Measurements from ENCODE around the gene LOX.
"Not testable (repeated sequence)": the region's sequence is repeated elsewhere in the genome, so short reads cannot be mapped to it uniquely, and the experiment has no call there.

Gene LOX

DNA sequence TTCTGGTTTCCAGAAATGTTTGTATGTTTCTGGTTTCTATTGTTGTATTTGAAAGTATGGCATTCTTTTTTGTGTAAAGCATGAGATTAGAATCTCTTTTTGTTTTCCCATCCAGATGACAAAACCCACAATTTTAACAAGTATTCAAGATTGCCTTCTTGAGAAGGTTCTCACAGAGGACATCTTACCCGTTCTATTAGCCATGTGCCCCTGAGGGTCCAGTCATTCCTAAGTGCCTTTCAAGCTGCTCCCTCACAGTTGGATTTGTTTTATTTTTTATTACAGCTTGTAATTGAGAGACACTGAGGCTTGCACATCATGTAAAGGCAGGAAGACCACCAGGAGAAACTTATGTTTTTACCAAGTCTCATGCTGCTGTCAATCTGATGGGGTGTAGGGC lies 19.3 kb upstream of the LOX start:
- DNase-seq (ENCODE audit: low read depth) = no peak

- DNase-seq (ENCODE audit: low read depth) = no peak
These were observed 17.1 kb upstream of the LOX start for GRCh38 chr5:122095158-122095557.

- DNase-seq (ENCODE audit: low read depth) = not testable (repeated sequence)
These were observed 16.2 kb upstream of the LOX start for GRCh38 chr5:122094251-122094650.

DNA sequence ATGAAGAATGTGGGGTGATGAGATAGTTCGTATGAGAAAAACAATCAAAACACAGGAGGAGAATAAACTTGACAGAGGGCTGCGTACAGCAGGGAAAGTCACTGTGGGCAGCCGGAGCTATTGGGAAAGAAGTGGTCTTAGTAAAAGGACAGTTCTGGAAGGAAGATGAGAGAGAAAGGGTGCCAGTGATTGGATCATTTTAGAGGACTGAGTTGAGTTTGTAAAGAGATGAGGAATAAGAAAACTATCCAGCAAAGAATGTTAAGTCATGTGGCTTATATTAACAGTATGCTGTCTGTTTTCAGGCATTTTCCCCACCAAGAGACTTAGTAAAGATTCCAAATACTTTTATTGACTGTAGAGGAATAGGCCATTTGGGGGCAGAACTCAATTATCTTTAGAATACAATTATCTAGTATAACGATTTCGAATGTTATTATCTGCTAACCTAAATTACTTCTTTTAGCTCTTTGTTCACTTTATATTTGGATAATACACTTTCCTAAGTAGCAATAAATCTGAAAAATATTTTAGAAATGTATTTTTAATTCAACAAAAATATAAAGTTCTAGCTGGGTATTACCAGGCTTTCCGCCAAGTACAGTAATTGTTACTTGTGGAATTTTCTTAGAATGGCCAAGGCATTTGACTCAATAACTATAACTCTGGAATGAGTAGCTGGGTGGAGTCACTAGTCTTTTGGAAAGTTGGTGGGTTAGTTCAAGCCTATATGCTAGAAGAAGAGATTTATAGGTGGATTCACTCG lies 15.5 kb upstream of the LOX start:
- DNase-seq (ENCODE audit: low read depth) = no peak

DNA sequence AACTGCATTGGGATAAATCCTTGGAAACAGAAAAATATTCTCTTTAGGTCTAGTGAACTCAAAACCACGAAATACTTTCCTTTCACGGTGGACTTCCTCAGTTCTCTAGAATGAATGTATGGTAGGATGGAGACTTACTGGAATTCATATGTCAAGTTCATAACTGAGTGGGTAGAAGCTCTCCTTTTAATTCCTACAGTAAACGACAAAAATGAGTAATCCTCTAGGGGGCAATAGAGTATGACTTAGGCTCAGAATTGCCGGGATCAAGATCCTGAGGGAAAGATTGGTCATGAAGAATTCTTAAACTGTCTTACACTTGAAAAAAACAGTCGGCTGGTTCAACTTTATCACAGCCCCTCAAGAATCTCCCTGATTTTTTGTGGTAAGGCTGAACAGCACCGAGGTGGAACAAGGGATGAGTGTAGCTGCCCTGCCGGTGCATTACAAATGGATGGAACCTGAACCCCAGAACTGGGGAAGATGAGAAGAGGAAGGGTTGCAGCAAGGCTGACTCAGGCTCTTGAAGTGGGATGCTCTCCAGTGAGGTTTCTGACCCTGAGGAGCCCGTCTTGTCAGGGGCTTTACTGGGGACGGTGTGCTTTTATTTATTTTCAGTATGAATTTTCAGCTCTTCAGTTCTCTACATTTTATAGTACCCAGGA lies 14.0 kb upstream of the LOX start:
- no peak for DNase-seq (ENCODE audit: low read depth)

DNA sequence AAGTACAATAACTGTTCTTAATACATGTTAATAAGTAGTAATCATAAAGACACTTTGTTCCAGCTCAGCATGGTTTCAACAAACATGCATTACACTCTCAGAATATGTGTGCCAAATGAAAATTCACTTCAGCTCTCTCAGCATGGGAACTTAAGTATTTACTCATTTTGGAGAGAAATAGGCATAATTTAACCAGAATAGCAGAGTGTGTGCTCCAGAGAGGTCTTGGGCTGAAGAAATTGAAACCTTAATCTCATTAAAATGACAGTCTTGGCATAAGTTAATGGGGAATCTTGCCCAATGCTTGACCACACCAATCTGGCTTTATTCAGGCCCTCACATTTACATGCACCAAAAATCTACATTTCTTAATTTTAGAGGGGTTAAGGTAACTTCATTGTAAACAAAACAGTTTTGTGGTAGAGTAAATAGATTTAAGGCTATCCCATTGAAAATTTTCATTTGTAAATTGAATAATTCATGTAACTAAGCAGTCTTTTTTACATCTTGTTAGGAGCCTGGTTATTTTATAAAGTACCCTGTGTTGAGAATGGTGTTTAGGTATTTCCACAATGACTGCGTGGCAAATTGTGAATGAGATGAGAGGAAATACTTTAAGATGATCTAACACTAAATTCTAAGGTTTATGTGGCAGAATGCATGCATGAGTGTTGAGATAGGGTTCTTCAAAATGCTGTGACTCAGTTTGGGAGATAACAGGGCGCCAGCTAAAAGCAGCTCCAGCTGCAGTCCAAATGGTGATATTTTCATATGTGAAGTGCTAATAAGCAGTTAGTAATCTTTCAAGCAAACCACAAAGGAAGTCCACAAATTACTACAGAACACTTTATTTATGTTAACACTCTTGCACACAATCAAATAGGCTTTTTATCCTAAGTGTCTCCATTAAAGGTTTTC lies 11.3 kb upstream of the LOX start:
- no peak for DNase-seq (ENCODE audit: low read depth)

DNA sequence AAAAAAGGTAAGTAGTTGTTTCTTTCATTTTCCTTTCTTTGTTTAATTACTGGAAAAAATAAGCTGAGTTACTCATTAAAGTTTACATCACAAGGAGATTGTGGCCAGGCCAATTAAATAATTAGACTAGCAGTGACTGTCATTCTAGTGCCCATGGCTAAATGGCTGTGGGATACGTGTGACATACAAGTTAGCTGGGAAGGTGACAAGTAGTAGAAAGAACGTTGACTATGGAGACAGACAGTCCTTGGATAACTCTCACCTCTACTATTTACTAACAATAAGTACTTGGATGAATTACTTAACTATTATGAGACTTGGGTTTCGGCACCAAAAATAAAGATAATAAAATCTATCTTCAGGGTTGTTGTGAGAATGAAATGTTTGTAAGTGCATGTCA lies 7.0 kb upstream of the LOX start:
- DNase-seq (ENCODE audit: low read depth) = no peak

DNA sequence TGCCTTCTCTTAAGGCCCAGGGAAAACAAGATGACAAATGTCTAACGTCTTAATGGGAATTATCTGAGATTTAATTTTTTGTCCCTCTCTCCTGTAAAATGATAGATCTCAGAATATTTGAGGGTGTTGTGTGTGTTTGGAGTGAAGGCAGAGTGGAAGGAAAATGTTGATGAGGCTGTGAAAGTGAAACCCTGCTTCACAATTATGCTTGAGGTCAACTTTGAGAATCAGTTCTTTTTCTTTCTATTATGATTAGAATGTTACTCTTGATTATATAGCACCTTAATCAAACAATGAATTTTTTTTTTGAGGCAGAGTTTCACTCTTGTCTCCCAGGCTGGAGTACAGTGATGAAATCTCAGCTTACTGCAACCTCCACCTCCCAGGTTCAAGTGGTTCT lies 5.5 kb upstream of the LOX start:
- no peak for DNase-seq (ENCODE audit: low read depth)

DNA sequence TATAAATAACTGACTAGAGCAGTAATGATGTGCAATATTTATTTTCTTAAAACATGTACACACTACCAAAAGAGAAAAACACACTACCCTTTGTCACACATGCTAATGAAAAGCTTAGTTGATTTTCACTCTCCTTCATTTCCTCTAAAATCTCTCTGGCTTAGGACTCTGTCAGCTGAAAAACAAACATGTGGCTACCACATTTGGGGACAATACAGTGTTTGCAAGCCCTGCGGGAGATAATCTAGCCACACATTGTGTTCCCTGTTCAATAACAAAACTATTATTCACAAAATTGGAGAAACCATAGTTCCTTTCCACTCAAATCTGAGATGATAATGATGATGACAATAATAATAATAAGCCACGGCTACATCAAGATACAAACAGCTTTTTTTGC lies 3.5 kb upstream of the LOX start:
- no peak for DNase-seq (ENCODE audit: low read depth)

DNA sequence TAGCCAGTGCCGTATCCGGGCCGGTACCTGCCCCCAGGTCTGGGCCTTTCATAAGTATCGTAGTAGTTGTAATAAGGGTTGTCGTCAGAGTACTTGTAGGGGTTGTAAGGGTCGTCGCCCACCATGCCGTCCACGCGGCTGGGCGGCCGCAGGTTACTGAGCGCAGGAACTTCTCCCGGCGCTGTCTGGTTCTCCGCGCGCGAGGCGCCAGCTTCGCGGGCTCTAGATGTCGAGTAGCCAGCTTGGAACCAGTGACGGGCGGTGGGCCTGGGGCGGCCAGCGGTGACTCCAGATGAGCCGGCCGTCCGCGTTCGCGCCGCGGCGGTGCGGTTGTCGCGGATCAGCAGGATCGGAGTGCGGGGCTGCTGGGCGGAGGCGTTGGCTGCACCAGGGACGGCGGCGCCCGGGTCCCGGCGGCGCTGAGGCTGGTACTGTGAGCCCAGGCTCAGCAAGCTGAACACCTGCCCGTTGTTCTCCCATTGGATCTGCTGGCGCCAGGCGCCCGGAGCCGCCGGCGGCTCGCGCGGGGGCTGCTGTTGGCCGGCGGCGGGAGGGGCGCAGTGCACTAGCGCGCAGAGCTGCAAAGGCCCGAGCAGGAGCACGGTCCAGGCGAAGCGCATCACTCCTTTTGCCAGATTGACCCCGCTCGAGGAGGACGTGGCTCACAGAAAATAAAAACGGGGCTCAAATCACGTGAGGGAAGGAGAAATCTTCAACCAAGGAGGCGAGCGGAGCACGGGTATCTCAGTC lies 518 bp downstream of the LOX start:
- no peak for DNase-seq (ENCODE audit: low read depth)

DNA sequence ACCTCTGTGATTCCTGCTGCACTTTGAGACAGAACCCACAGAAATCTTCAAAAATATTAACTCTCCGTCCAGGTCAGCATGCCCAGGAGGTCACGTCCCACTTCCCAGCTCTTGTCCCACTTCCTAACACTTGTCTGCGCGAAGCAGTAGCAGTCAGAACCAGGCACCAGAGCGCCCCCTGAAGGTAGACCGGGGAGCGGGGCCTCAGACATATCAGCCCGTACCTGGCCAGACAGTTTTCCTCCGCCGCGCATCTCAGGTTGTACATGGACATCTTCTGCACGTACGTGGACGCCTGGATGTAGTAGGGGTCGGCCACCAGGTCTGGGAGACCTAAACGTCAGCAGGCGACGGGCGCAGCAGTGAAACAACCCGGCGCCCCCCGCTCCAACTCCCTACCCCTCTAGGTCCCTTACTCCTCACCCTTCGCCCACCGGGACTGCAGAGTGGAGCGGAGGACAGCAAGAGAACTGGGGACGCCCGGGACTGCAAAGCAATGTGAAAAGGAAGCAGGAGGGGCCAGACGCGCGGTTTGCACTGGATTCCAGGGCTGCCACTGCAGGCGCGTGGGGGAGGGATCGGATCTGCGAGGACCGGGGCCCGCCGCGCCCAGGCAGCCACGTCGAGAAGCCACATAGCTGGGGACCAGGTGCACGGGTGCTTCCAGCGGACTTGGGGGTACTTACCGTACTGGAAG lies 1.2 kb downstream of the LOX start:
- no peak for DNase-seq (ENCODE audit: low read depth)

DNA sequence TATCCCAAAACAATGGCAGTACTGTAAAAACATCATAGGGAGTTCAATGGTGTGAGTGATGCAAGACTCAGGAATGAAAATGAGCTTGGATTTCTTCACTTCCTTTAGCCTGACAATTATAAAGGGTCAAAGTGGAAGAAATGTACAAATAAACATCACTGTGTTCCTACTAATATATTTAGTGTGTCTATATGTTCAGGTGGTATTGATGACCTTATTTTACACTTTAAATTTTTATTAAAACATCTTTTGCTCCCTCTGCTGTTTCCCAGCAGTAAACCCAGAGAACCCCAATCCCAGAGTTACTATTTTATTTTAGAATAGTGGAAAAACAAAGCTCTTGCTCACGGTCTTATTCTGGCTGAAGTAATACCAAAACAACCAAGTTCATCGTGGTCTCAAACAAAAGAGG lies 2.0 kb downstream of the LOX start:
- DNase-seq (ENCODE audit: low read depth) = no peak

GRCh38 chr5:122073864-122074263 lies 4.2 kb downstream of the LOX start:
- no peak for DNase-seq (ENCODE audit: low read depth)

- no peak for DNase-seq (ENCODE audit: low read depth)
These were observed 5.0 kb downstream of the LOX start for GRCh38 chr5:122073018-122073417.

DNA sequence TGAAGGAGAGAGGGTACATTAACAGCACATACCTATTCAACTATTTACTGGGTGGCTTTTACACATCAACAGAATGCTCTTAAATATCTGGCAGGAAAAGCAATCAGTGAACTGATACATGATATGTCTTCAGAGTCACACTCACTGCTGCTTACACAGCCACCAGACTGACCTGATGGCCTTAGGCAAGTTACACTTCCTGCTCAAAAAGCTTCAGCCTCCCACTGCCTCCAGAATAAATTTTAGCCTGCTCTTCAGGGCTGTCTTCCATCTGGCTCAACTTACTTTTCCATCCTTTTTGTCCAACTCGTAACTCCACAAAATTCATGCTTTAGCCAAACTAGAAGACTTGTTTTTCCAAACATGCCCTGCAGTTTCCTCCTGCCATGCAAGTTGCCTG lies 10.7 kb downstream of the LOX start:
- no peak for DNase-seq (ENCODE audit: low read depth)

- DNase-seq (ENCODE audit: low read depth) = no peak
These were observed 13.1 kb downstream of the LOX start for GRCh38 chr5:122064992-122065391.

DNA sequence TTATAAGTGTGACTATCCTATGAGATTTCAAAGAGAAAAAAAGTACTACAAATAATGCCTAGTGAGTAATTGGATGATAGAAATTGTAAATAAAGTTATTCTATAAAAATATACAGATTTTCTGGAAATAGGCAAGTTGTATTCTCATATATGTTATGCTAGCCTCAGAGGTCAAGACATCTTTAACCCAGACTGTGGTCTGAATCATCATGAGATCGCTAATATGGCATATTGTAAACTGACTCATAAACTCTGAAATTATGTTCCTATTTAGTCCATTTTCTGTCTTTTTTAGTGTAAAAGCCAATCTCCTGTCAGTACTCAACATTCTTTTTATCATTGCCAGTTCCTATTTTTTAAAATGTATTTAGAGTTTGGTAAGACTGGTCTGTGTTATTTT lies 14.2 kb downstream of the LOX start:
- DNase-seq (ENCODE audit: low read depth) = no peak

DNA sequence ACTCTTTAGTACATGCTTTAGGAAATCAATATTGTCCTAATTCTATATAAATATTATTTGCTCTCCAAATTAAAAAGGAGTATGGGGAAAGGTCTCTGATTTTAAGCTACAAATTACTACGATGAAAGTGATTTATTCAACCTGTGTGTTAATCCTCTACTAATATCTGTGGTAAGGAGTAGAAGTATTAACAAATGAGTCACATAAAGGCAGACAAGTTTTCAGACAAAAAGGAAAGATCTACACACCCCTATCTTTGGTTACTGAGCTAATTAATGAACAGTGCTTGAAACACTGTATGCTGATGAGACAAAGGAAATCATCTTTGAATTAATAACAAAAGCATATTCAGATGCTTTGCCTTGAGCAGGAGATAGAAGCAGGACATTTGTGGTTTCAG lies 15.9 kb downstream of the LOX start:
- no peak for DNase-seq (ENCODE audit: low read depth)

- DNase-seq (ENCODE audit: low read depth) = no peak
These were observed 21.1 kb downstream of the LOX start for GRCh38 chr5:122056913-122057312.

DNA sequence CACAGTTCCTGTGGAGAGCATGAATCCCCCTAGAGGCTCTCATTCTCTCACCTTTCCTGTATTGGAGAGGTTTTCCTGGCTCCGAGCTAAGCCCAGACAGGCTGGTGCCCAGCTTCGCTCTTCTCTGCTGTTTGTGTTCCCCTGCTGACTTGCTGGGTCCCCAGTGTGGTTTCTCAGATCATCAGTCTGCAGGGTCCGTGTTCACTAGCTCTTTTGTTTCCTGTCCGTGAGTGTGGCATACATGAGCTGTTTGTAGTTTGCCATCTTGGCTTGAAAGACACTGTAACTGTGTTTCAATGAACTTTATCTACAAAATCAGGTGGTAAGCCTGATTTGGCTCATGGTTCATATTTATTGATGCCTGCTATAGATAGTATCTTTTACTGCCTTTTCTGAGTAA lies 23.8 kb downstream of the LOX start:
- no peak for DNase-seq (ENCODE audit: low read depth)
